ENCODE results near the gene SUMO1. TPM values are rescaled to one million over a fixed set of nuclear protein-coding genes. Genes with fewer than 3 reads are reported as not detected.

Gene SUMO1
- total and polyA plus RNA-seq, 9 of the 15 experiments (the other 6 are each of a cell fraction or from before 2014, with no cell fraction given) = 63.7 to 292 (median 92.0) TPM

- no peak for TF ChIP-seq ZNF77 (CRISPR knock-in tag; IDR thresholded peaks at IDR 0.05)
- no peak for TF ChIP-seq ZNF124 (CRISPR knock-in tag; IDR thresholded peaks at IDR 0.05)
- TF ChIP-seq NFIX (CRISPR knock-in tag; IDR thresholded peaks at IDR 0.05; ENCODE audit: low read depth) = no peak
- TF ChIP-seq ELK1 (CRISPR knock-in tag; IDR thresholded peaks at IDR 0.05) = no peak
- TF ChIP-seq JUND (IDR thresholded peaks at IDR 0.05; ENCODE audit: borderline replicate concordance, low read depth, low read length) = peak; percentile 51; the same call in 1 of the 2 replicates
- no peak; the same call in 2 of the 3 replicates for TF ChIP-seq JUND (tag; IDR thresholded peaks at IDR 0.05; ENCODE audit: borderline replicate concordance, low read depth, low read length)
- TF ChIP-seq ETS1 (conservative IDR thresholded peaks at IDR 0.05; ENCODE audit: control insufficient read depth, low read depth, low read length) = peak; percentile 57; the same call in 1 of the 2 replicates
- no peak for TF ChIP-seq SMARCC2 (IDR thresholded peaks at IDR 0.05; ENCODE audit: low read depth)
- peak in 1 of 2 experiments; percentile 56 for TF ChIP-seq AFF1 (IDR thresholded peaks at IDR 0.05; ENCODE audit: low read depth in 1 of 2, partially characterized antibody in 2 of 2)
- TF ChIP-seq NCOA1 (IDR thresholded peaks at IDR 0.05; ENCODE audit: low read depth) = no peak; the same call in 1 of the 2 replicates
- TF ChIP-seq ZMIZ1 (IDR thresholded peaks at IDR 0.05; ENCODE audit: low read depth in 2 of 2, low read length in 2 of 2) = no peak
- TF ChIP-seq, protein P1, sequence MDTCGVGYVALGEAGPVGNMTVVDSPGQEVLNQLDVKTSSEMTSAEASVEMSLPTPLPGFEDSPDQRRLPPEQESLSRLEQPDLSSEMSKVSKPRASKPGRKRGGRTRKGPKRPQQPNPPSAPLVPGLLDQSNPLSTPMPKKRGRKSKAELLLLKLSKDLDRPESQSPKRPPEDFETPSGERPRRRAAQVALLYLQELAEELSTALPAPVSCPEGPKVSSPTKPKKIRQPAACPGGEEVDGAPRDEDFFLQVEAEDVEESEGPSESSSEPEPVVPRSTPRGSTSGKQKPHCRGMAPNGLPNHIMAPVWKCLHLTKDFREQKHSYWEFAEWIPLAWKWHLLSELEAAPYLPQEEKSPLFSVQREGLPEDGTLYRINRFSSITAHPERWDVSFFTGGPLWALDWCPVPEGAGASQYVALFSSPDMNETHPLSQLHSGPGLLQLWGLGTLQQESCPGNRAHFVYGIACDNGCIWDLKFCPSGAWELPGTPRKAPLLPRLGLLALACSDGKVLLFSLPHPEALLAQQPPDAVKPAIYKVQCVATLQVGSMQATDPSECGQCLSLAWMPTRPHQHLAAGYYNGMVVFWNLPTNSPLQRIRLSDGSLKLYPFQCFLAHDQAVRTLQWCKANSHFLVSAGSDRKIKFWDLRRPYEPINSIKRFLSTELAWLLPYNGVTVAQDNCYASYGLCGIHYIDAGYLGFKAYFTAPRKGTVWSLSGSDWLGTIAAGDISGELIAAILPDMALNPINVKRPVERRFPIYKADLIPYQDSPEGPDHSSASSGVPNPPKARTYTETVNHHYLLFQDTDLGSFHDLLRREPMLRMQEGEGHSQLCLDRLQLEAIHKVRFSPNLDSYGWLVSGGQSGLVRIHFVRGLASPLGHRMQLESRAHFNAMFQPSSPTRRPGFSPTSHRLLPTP (IDR thresholded peaks at IDR 0.05; ENCODE audit: borderline replicate concordance, extremely low read depth, insufficient read length) = no peak
Observed at GRCh38 chr2:202265467-202266277, 27.3 kb upstream of the SUMO1 start, which contains the start of gene NOP58 (continued).

Measured in K562 (cell line).